ENCODE data around the gene ASRGL1.

DNA sequence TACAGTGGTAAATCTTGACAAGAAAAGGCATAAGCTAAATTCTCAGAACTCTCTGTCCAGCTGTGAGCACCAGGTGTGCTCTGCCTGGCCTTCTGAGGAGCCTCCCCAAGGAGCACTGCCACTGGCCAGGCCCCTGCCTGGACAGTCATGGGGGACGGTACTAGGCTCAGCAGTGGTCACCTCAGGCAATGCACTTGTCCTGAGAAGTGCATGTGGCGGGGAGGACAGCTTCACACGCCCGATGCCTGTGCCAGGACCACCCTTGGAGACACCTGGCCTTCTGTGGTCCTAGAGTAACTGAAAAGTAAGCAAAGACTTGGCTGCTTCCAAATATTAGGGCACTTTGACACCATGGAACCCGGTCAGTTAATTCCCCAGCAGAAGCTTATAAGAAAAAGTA is 53.0 kb downstream of the ASRGL1 start:
- TF ChIP-seq, protein P1, sequence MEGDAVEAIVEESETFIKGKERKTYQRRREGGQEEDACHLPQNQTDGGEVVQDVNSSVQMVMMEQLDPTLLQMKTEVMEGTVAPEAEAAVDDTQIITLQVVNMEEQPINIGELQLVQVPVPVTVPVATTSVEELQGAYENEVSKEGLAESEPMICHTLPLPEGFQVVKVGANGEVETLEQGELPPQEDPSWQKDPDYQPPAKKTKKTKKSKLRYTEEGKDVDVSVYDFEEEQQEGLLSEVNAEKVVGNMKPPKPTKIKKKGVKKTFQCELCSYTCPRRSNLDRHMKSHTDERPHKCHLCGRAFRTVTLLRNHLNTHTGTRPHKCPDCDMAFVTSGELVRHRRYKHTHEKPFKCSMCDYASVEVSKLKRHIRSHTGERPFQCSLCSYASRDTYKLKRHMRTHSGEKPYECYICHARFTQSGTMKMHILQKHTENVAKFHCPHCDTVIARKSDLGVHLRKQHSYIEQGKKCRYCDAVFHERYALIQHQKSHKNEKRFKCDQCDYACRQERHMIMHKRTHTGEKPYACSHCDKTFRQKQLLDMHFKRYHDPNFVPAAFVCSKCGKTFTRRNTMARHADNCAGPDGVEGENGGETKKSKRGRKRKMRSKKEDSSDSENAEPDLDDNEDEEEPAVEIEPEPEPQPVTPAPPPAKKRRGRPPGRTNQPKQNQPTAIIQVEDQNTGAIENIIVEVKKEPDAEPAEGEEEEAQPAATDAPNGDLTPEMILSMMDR (IDR thresholded peaks at IDR 0.05): no peak
- TF ChIP-seq POLR2A (IDR thresholded peaks at IDR 0.05): no peak
- no peak for TF ChIP-seq EP300 (IDR thresholded peaks at IDR 0.05)

Data from upper lobe of left lung (tissue), 4 donors.